ENCODE results near the gene TBL3. TPM values are rescaled to one million over a fixed set of nuclear protein-coding genes. Genes with fewer than 3 reads are reported as not detected.

Gene TBL3
- total RNA-seq, 4 donors from 2014 or later = 32.7 to 48.2 (median 36.7) TPM

- peak overlapping the region; percentile 76 to 90 (median 86) for H3K4me3 ChIP-seq
- no peaks in the 10 kb centered on the region for H3K9me3 ChIP-seq
- no peak for DNase-seq
- H3K4me1 ChIP-seq = peaks cover 13 to 35% (median 17%) of the 10 kb centered on the region in 3 donors
- TF ChIP-seq CTCF (IDR thresholded peaks at IDR 0.05) = no peak
- peak in 1 of 4 donors; percentile 11 for TF ChIP-seq POLR2A (IDR thresholded peaks at IDR 0.05)
- peak overlapping the region; percentile 85 to 96 (median 91) for H3K27ac ChIP-seq
- H3K27me3 ChIP-seq = no peaks in the 10 kb centered on the region
- intact Hi-C loops (cut with DNase I) = no loop called here
- peaks cover 29 to 43% (median 29%) of the 10 kb centered on the region in 3 donors for H3K36me3 ChIP-seq
- 5 to 16% methylated on average over 4 to 9 of the region's 17 CpGs for WGBS, 2 donors
Measured at GRCh38 chr16:1942047-1942809, 29.6 kb upstream of the TBL3 start.

GRCh38 chr16:1942810-1943726, 28.8 kb upstream of the TBL3 start, which contains the start of gene MSRB1:
Gene MSRB1, minus strand, starts transcription at chr16:1943199. Its CDS starts 43 bp downstream, at chr16:1943156.
- Histone ChIP-seq H3K27me3 (no peaks in the 10 kb centered on the region), H3K27ac (peak within 1 kb of the TSS; percentile 85 to 96 (median 91)), H3K9me3 (no peaks in the 10 kb centered on the region), H3K4me3 (peak within 1 kb of the TSS; percentile 76 to 90 (median 86)), H3K4me1 (peaks cover 13 to 35% (median 17%) of the 10 kb centered on the region in 3 donors), H3K36me3 (peaks cover 22 to 34% (median 26%) of the 10 kb centered on the region in 3 donors)
- DNase-seq = peak; percentile 95
- peak in 3 of 4 donors; percentile 90 to 95 (median 94) for TF ChIP-seq POLR2A (IDR thresholded peaks at IDR 0.05)
- TF ChIP-seq CTCF (IDR thresholded peaks at IDR 0.05) = peak in 1 of 6 experiments; percentile 10
- intact Hi-C loops (cut with DNase I) = no loop called here
- WGBS, 2 donors = 2 to 3% methylated on average over 13 to 18 of the region's 77 CpGs

GRCh38 chr16:1944612-1945199, 27.1 kb upstream of the TBL3 start:
- 89 to 91% methylated on average over 8 to 10 of the region's 21 CpGs for WGBS, 2 donors
- Histone ChIP-seq H3K36me3 (peaks cover 9 to 18% (median 12%) of the 10 kb centered on the region in 3 donors), H3K4me3 (no peak overlapping the region), H3K4me1 (peaks cover 13 to 35% (median 17%) of the 10 kb centered on the region in 3 donors), H3K27me3 (no peaks in the 10 kb centered on the region), H3K27ac (no peak overlapping the region), H3K9me3 (no peaks in the 10 kb centered on the region)
- TF ChIP-seq CTCF (IDR thresholded peaks at IDR 0.05) (no peak), POLR2A (IDR thresholded peaks at IDR 0.05) (no peak)
- DNase-seq = no peak
- intact Hi-C loops (cut with DNase I) = no loop called here

GRCh38 chr16:1945559-1946391, 26.1 kb upstream of the TBL3 start:
- WGBS, 2 donors = 80 to 97% methylated on average over 6 to 8 of the region's 19 CpGs
- no peak for DNase-seq

More at GRCh38 chr16:1945559-1946391, 26.1 kb upstream of the TBL3 start:
- peaks cover under 1 to 7% (median 6%) of the 10 kb centered on the region in 3 donors for H3K36me3 ChIP-seq
- H3K4me1 ChIP-seq = peaks cover 13 to 40% (median 21%) of the 10 kb centered on the region in 3 donors
- no peak overlapping the region for H3K4me3 ChIP-seq
- no peak overlapping the region for H3K27ac ChIP-seq
- intact Hi-C loops (cut with DNase I) = no loop called here
- H3K27me3 ChIP-seq = no peaks in the 10 kb centered on the region
- H3K9me3 ChIP-seq = no peaks in the 10 kb centered on the region
- TF ChIP-seq CTCF (IDR thresholded peaks at IDR 0.05) = no peak
- no peak for TF ChIP-seq POLR2A (IDR thresholded peaks at IDR 0.05)
